ENCODE measurements around the gene MINAR1.

The MINAR1 gene

DNA sequence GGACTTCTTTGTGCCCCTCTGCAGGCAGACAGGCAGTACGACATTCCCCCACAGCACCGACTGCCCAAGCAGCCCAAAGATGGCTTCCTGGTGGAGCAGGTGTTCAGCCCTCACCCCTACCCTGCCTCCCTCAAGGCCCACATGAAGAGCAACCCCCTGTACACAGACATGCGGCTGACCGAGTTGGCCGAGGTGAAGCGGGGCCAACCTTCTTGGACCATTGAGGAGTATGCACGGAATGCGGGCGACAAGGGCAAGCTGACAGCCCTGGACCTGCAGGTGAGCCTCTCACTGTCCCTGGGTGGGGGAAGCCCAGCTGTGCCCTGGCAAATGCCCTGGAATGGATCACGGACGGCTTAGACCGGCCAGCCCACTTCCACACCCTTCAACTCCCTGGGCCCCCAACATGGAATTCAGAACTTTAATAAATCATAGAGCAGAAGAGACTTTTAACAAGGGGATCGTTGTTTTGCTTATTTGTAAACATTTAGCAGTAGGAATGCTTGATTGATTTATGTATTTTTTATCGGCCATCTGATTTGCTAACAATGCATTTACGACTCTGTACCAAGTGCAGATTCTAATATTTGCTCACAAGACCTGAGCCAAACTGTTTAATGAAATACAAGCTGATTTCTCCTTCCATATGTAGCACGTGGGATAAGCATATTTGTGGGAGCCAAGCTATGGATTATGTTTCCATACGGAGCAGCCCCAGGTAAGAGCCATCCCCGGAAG, 31.1 kb downstream of the MINAR1 start:
- no peak for DNase-seq (ENCODE audit: low read depth in 3 of 3)

DNA sequence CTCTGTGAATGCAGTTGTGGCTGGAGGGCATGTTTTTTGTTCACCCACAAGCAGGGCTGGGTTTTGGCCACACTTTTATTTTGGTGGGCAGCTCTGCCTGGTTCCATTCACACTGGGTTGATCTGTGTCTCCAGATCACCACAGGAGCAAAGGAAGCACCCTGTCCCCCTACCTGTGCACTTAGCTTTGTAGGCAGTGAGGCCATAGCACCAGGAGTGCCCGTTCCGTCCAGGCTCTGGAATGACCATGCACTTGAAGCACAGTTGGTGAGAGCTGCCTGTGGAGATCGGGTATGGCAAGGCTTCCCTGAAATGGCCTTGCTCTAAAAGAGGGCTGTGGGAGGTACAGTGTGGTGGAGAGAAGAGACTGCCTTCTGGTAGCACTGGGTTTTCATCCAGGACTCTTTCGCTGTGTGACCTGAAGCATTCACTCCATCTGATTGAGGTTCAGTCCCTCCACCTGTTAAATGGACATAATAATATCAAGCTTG, 31.7 kb downstream of the MINAR1 start:
- DNase-seq (ENCODE audit: low read depth in 3 of 3) = no peak

DNA sequence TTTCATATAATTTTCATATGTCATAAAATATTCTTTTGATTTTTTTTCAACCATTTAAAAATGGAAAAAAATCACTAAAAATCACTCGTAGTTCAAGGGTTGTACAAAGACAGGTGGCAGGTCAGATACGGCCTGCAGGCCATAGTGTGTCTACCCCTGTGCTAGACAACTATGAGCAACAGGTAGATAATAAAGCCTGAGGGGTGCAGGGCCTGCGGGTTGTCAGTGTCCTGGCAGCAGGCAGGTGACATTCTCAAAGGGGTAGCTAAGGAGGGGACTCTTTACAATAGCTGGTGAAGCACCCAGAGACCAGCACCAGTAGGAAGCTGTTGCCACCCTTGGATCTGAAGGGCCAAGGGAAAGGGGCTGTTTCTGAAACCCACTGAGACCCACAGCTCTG, 34.4 kb downstream of the MINAR1 start:
- no peak for DNase-seq (ENCODE audit: low read depth in 3 of 3)

DNA sequence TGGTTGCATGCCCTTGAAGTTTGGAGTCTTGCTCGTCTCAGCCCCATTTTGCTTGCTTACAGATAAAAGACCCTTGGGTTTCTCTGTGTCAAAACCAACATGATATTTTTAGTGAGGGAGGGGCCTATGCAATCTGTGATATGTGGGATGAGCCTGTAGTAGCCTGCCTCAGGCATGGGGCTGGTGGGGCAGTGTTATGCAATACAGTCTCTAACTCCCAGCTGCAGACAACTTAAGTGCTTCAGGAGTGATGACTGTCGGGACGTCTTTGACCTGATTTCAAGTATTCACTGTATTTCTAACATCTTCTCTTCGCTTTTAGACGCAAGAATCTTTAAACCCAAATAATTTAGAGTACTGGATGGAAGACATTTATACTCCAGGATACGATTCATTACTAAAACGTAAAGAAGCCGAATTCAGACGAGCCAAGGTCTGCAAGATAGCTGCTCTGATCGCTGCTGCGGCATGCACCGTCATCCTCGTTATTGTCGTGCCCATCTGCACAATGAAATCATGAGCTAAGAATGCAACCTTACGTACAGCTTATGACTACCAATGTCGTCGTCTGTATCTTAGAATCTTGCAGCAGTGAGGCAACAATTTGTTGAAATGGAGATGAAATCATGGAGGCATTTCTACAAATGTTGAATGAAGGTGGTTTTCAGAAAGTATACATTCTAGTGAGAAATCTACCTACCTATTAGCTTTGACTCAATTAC, 35.9 kb downstream of the MINAR1 start:
- DNase-seq (ENCODE audit: low read depth in 3 of 3) = no peak

DNA sequence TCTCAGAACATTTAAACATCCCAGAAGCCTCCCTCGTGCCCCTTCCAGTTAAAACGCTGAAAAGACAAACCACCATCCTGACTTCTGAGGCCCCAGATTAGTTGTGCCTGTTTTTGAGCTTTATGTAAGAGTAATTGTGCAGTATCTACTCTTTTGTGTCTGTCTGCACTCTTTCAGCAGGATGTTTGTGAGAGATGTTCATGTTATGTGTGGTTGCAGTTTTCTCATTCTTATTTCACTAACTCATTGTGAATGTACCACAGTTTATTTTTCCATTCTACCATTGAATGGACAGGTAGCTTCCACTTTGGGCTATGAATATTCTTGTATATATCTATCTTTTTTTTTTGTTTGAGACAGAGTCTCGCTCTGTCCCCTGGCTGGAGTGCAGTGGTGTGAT, 40.3 kb downstream of the MINAR1 start:
- no peak for DNase-seq (ENCODE audit: low read depth in 3 of 3)

DNA sequence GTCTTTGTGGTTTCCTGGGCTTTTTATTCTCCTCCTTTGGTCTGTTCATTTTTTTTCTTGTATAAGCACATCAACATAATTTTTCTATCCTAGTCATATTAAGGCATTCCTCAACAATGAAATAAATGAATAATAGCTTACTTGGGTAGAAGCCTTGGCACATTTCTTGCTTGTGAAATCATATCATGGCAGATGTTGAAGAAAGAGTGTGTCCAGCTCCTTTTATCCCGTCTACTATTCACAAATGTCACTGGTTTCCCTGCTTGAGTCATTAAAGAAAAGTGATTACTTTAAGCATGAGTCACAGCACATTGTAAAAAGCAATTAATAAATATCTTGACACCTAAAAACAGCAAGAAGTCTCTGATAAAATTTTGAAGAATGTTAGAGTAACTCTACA, 42.1 kb downstream of the MINAR1 start:
- DNase-seq (ENCODE audit: low read depth in 3 of 3) = no peak

DNA sequence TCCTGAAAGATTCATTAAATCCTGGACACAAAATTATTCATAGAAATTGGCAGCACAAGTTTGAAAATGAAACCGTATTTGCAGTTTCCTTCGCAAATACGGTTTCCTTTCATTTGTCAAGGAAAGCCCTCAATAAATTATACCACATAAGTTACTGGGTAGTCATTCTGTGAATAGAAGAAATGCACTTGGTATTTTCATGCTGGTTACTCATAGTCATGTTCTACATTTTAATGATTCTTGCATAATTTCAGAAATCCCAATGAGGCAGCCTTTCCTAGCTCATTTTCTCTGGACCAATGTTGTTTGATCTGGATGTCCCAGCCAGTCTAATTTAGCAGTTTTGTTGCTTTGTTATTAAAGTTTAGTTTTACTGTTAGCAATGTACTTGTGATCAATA, 43.2 kb downstream of the MINAR1 start:
- no peak for DNase-seq (ENCODE audit: low read depth in 3 of 3)

DNA sequence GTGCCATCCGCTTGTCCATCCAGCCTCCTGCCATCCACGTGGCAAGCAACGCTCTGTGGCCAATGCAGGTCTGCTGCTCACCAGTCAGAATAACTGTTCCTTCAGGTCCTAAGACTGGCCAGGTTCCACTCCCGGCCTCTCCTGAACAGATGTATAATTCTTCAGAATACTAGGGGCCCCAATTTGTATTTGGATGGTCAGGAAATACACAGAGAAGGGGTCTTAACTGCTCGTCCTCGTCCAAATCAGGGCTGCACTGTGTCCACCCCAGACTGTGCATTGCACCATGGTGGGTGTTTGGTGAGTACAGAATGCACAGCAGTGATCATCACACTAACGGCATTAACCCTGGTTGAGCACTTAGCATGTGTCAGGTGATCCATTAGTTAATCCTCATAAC, 46.0 kb downstream of the MINAR1 start:
- no peak for DNase-seq (ENCODE audit: low read depth in 3 of 3)

DNA sequence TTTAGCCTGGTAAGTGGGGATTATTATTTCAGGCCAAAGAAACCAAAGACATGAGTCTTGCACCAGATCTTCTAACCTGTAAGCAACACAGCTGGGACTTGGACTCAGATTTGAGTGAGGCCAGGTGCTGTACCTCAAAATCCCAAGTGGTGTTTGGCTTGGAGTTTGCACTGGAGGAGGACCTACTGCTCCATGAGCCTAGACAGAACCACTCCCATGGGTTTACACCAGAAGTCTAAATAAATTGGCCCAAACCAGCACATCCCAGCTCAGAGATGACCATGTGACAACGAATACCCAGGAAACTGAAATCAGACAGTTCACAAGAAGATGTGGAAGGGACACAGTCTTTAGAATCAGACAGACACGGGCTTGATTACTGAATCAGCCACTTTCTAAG, 47.5 kb downstream of the MINAR1 start:
- DNase-seq (ENCODE audit: low read depth in 3 of 3) = no peak

DNA sequence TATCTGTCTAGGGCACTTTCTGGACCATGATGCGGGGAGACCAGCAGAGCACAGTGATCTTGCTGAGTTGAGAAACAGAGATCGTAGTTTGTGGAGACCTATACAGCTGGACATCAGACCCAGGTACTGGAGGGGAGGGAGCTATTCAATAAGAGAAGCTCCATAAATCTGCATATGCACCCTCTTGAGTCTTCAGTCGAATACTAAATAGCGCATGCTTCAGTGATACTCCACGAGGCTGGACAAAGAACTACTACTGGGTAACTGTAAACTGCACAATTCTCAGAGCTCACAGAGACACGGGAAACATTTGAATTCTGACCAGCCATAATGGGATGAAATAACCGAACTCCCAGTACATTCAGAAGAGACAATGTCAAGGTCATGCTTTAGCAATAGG, 49.7 kb downstream of the MINAR1 start:
- DNase-seq (ENCODE audit: low read depth in 3 of 3) = no peak

Measured in stimulated activated CD4-positive, alpha-beta T cell treated with anti-CD3 and anti-CD28 coated beads, TNF-alpha, amount 100 ng/mL, for 48 hours (primary cell).